Subcutaneous abdominal adipose tissue (tissue), 5 donors: ENCODE results near the gene PIGQ.

Experiments
- H3K27ac ChIP-seq: one replicate; pipeline ENCODE4 v1.7.0; 2013; ENCODE audit warnings: low read depth, mild to moderate bottlenecking, inconsistent platforms, low read length, moderate library complexity
- H3K27me3 ChIP-seq, 5 donors: one replicate each; pipeline ENCODE4 v1.7.0; 2013; ENCODE audit warnings: low read length in 5 of 5, inconsistent platforms in 1 of 5; ENCODE audit not compliant: control insufficient read depth in 5 of 5, insufficient read depth in 4 of 5
- H3K36me3 ChIP-seq, 5 donors: one replicate each; pipeline ENCODE4 v1.7.0; 2013; ENCODE audit warnings: low read length in 5 of 5; ENCODE audit not compliant: control insufficient read depth in 5 of 5, insufficient read depth in 5 of 5
- H3K4me1 ChIP-seq, 5 donors: one replicate each; pipeline ENCODE4 v1.7.0; 2013; ENCODE audit warnings: low read length in 5 of 5, mild to moderate bottlenecking in 3 of 5, moderate library complexity in 1 of 5; ENCODE audit not compliant: control insufficient read depth in 5 of 5, insufficient read depth in 5 of 5
- H3K4me3 ChIP-seq, 5 donors: one replicate each; pipeline ENCODE4 v1.7.0; 2013; ENCODE audit warnings: low read length in 5 of 5, low read depth in 1 of 5
- H3K9ac ChIP-seq, 5 donors: one replicate each; pipeline ENCODE4 v1.7.0; 2013; ENCODE audit warnings: low read length in 5 of 5, mild to moderate bottlenecking in 4 of 5, moderate library complexity in 3 of 5
- H3K9me3 ChIP-seq, 5 donors: one replicate each; pipeline ENCODE4 v1.7.0; 2013; ENCODE audit warnings: low read length in 5 of 5; ENCODE audit not compliant: control insufficient read depth in 5 of 5
- donor health status: healthy.
- donor health status: healthy.
- donor health status: healthy.
- donor health status: healthy.
- donor health status: healthy.

Gene PIGQ

GRCh38 chr16:586645-587590 lies 17.1 kb downstream of the PIGQ start:
- Histone ChIP-seq H3K27me3 (peaks cover 0 to 2% (median 0%) of the 10 kb centered on the region in 5 donors), H3K9ac (peak overlapping the region in 4 of 5 donors; percentile 38 to 67 (median 51)), H3K4me1 (peaks cover 10 to 54% (median 38%) of the 10 kb centered on the region in 5 donors), H3K36me3 (peaks cover 0 to 7% (median 4%) of the 10 kb centered on the region in 5 donors), H3K4me3 (no peak overlapping the region), H3K9me3 (no peaks in the 10 kb centered on the region), H3K27ac (peak overlapping the region; percentile 86)

- H3K9ac ChIP-seq, result peak overlapping the region; percentile 56 to 94 (median 88)
- H3K4me3 ChIP-seq, result peak overlapping the region; percentile 77 to 90 (median 87)
- H3K4me1 ChIP-seq, result peaks cover 18 to 68% (median 53%) of the 10 kb centered on the region in 5 donors
Observed at GRCh38 chr16:588639-588888, 18.8 kb downstream of the PIGQ start.

GRCh38 chr16:588889-589657 lies 19.3 kb downstream of the PIGQ start:
- no peaks in the 10 kb centered on the region for H3K9me3 ChIP-seq
- peak overlapping the region; percentile 77 to 90 (median 87) for H3K4me3 ChIP-seq
- peak overlapping the region; percentile 56 to 94 (median 88) for H3K9ac ChIP-seq
- H3K27me3 ChIP-seq, result peaks cover 0 to 2% (median 0%) of the 10 kb centered on the region in 5 donors
- H3K4me1 ChIP-seq, result peaks cover 18 to 66% (median 53%) of the 10 kb centered on the region in 5 donors
- peaks cover 0 to 8% (median 3%) of the 10 kb centered on the region in 5 donors for H3K36me3 ChIP-seq
- peak overlapping the region; percentile 86 for H3K27ac ChIP-seq

More at GRCh38 chr16:588639-588888, 18.8 kb downstream of the PIGQ start:
- Histone ChIP-seq H3K27me3 (peaks cover 0 to 2% (median 0%) of the 10 kb centered on the region in 5 donors), H3K36me3 (peaks cover 0 to 8% (median 2%) of the 10 kb centered on the region in 5 donors), H3K27ac (peak overlapping the region; percentile 86), H3K9me3 (no peaks in the 10 kb centered on the region)

GRCh38 chr16:589658-590187 lies 20.0 kb downstream of the PIGQ start, which contains the start of gene RAB40C:
RAB40C (plus strand) TSS chr16:590066; CDS start chr16:590292, 226 bp downstream.
- peaks cover 0 to 2% (median 0%) of the 10 kb centered on the region in 5 donors for H3K27me3 ChIP-seq
- H3K9ac ChIP-seq, result peak within 1 kb of the TSS; percentile 56 to 90 (median 83)
- H3K9me3 ChIP-seq, result no peaks in the 10 kb centered on the region
- peaks cover 0 to 8% (median 3%) of the 10 kb centered on the region in 5 donors for H3K36me3 ChIP-seq
- peak within 1 kb of the TSS; percentile 78 to 96 (median 87) for H3K4me3 ChIP-seq
- H3K4me1 ChIP-seq, result peaks cover 18 to 66% (median 53%) of the 10 kb centered on the region in 5 donors
- peak within 1 kb of the TSS; percentile 86 for H3K27ac ChIP-seq

GRCh38 chr16:590188-590814 lies 20.5 kb downstream of the PIGQ start:
- H3K36me3 ChIP-seq, result peaks cover 0 to 8% (median 3%) of the 10 kb centered on the region in 5 donors
- H3K9me3 ChIP-seq, result no peaks in the 10 kb centered on the region
- peaks cover 0 to 2% (median 0%) of the 10 kb centered on the region in 5 donors for H3K27me3 ChIP-seq
- H3K9ac ChIP-seq, result peak overlapping the region; percentile 48 to 90 (median 78)
- H3K4me1 ChIP-seq, result peaks cover 18 to 66% (median 53%) of the 10 kb centered on the region in 5 donors
- H3K4me3 ChIP-seq, result peak overlapping the region; percentile 73 to 96 (median 85)
- H3K27ac ChIP-seq, result peak overlapping the region; percentile 46

GRCh38 chr16:590815-591200 lies 21.0 kb downstream of the PIGQ start:
- peak overlapping the region; percentile 46 for H3K27ac ChIP-seq
- H3K9me3 ChIP-seq, result no peaks in the 10 kb centered on the region
- peak overlapping the region; percentile 48 to 90 (median 78) for H3K9ac ChIP-seq
- peaks cover 0 to 8% (median 3%) of the 10 kb centered on the region in 5 donors for H3K36me3 ChIP-seq
- no peaks in the 10 kb centered on the region for H3K27me3 ChIP-seq
- peak overlapping the region; percentile 73 to 96 (median 85) for H3K4me3 ChIP-seq
- peaks cover 18 to 62% (median 53%) of the 10 kb centered on the region in 5 donors for H3K4me1 ChIP-seq

GRCh38 chr16:591231-591630 lies 21.5 kb downstream of the PIGQ start:
- no peaks in the 10 kb centered on the region for H3K9me3 ChIP-seq
- no peaks in the 10 kb centered on the region for H3K27me3 ChIP-seq
- H3K36me3 ChIP-seq, result peaks cover 0 to 9% (median 3%) of the 10 kb centered on the region in 5 donors
- peaks cover 18 to 58% (median 53%) of the 10 kb centered on the region in 5 donors for H3K4me1 ChIP-seq
- peak overlapping the region in 3 of 5 donors; percentile 51 to 80 (median 78) for H3K9ac ChIP-seq
- peak overlapping the region; percentile 73 to 96 (median 85) for H3K4me3 ChIP-seq
- no peak overlapping the region for H3K27ac ChIP-seq

GRCh38 chr16:591892-592517 lies 22.2 kb downstream of the PIGQ start:
- Histone ChIP-seq H3K36me3 (peaks cover 0 to 16% (median 8%) of the 10 kb centered on the region in 5 donors), H3K9me3 (no peaks in the 10 kb centered on the region), H3K27me3 (no peaks in the 10 kb centered on the region), H3K9ac (peak overlapping the region in 1 of 5 donors; percentile 64), H3K27ac (no peak overlapping the region), H3K4me1 (peaks cover 16 to 51% (median 46%) of the 10 kb centered on the region in 5 donors), H3K4me3 (no peak overlapping the region)
